Measurements from ENCODE around the gene UPB1.
"Not testable (repeated sequence)": the region's sequence is repeated elsewhere in the genome, so short reads cannot be mapped to it uniquely, and the experiment has no call there.

Gene UPB1

GRCh38 chr22:24504956-24505736, 10.0 kb downstream of the UPB1 start:
- DNase-seq = no peak

- no peak for DNase-seq
Observed at GRCh38 chr22:24506802-24507438, 11.8 kb downstream of the UPB1 start.

GRCh38 chr22:24507716-24508115, 12.6 kb downstream of the UPB1 start:
- no peak for DNase-seq

- DNase-seq = no peak
Observed at GRCh38 chr22:24510637-24511625, 15.8 kb downstream of the UPB1 start.

GRCh38 chr22:24512043-24512442, 16.9 kb downstream of the UPB1 start:
- DNase-seq = no peak

- no peak for DNase-seq
Observed at GRCh38 chr22:24513378-24514240, 18.5 kb downstream of the UPB1 start.

- no peak for DNase-seq
Observed at GRCh38 chr22:24514241-24515026, 19.3 kb downstream of the UPB1 start.

GRCh38 chr22:24515027-24515338, 19.9 kb downstream of the UPB1 start:
- DNase-seq = no peak

GRCh38 chr22:24516301-24516737, 21.2 kb downstream of the UPB1 start:
- DNase-seq = no peak

- DNase-seq = no peak
Observed at GRCh38 chr22:24517446-24517845, 22.3 kb downstream of the UPB1 start.

GRCh38 chr22:24518228-24518627, 23.1 kb downstream of the UPB1 start:
- no peak for DNase-seq

- DNase-seq = no peak
Observed at GRCh38 chr22:24518771-24519485, 23.8 kb downstream of the UPB1 start.

- no peak for DNase-seq
Observed at GRCh38 chr22:24519496-24519895, 24.4 kb downstream of the UPB1 start.

- DNase-seq = peak in 1 of 2 donors; percentile 32
Observed at GRCh38 chr22:24521791-24522245, 26.7 kb downstream of the UPB1 start.

- no peak for DNase-seq
Observed at GRCh38 chr22:24523873-24524272, 28.7 kb downstream of the UPB1 start.

- DNase-seq = peak; percentile 74 to 75
Observed at GRCh38 chr22:24525416-24526037, 30.4 kb downstream of the UPB1 start.

- no peak for DNase-seq
Observed at GRCh38 chr22:24526191-24526590, 31.1 kb downstream of the UPB1 start.

- DNase-seq = no peak
Observed at GRCh38 chr22:24529898-24530297, 34.8 kb downstream of the UPB1 start.

- DNase-seq = not testable (repeated sequence)
Observed at GRCh38 chr22:24530968-24531367, 35.8 kb downstream of the UPB1 start.

GRCh38 chr22:24532075-24532474, 36.9 kb downstream of the UPB1 start:
- DNase-seq = no peak
